ENCODE data around the gene ATP5MG. TPM values are rescaled to one million over a fixed set of nuclear protein-coding genes. Genes with fewer than 3 reads are reported as not detected.

The ATP5MG gene
- polyA plus RNA-seq, 2 of the 4 experiments (the other 2 are of a cell fraction) = 337 to 438 TPM

GRCh38 chr11:118375978-118376377 is 25.4 kb upstream of the ATP5MG start:
- DNase-seq (ENCODE audit: low read depth in 1 of 2, low spot score in 1 of 2) (no peak), ATAC-seq (no peak), FAIRE-seq (no peak)
- TF ChIP-seq MYC (IDR thresholded peaks at IDR 0.05; ENCODE audit: borderline replicate concordance, low read length) = no peak
- TF ChIP-seq TP53 (CRISPR knock-in tag; IDR thresholded peaks at IDR 0.05) = no peak
- no peak for TF ChIP-seq CHD2 (IDR thresholded peaks at IDR 0.05; ENCODE audit: low read length, partially characterized antibody)
- TF ChIP-seq FOSL2 (IDR thresholded peaks at IDR 0.05) = no peak
- TF ChIP-seq FOSL2 (CRISPR knock-in tag; IDR thresholded peaks at IDR 0.05) = no peak
- no peak for TF ChIP-seq CTCF (IDR thresholded peaks at IDR 0.05)
- TF ChIP-seq ZSCAN20 (CRISPR knock-in tag; IDR thresholded peaks at IDR 0.05) = no peak
- no peak for TF ChIP-seq GATA3 (IDR thresholded peaks at IDR 0.05; ENCODE audit: borderline replicate concordance)
- no peak for TF ChIP-seq RAD21 (conservative IDR thresholded peaks at IDR 0.05 in 1 of 2, IDR thresholded peaks at IDR 0.05 in 1 of 2)
- TF ChIP-seq FOSB (CRISPR knock-in tag; IDR thresholded peaks at IDR 0.05) = no peak
- no peak for TF ChIP-seq HOXB5 (CRISPR knock-in tag; IDR thresholded peaks at IDR 0.05)
- no peak for TF ChIP-seq MAZ (IDR thresholded peaks at IDR 0.05; ENCODE audit: borderline replicate concordance, low read depth, low read length)
- TF ChIP-seq RARB (CRISPR knock-in tag; IDR thresholded peaks at IDR 0.05) = no peak
- no peak for TF ChIP-seq HOXA7 (CRISPR knock-in tag; IDR thresholded peaks at IDR 0.05)
- TF ChIP-seq RFX5 (IDR thresholded peaks at IDR 0.05) = no peak
- TF ChIP-seq EHF (CRISPR knock-in tag; IDR thresholded peaks at IDR 0.05) = no peak
- no peak for TF ChIP-seq JUN (IDR thresholded peaks at IDR 0.05)
- CTCF ChIA-PET = interaction anchor here (0.9 kb wide), 1 partner anchor 204 kb away, joined by 3 read pairs; no protein-coding TSS in a partner anchor
- H3K9me3 ChIP-seq = no peaks in the 10 kb centered on the region
- H3K4me1 ChIP-seq = no peaks in the 10 kb centered on the region
- H3K4me2 ChIP-seq = no peak overlapping the region
- POLR2A ChIA-PET = no interaction called here
- H3K27ac ChIP-seq = no peak overlapping the region
- no peak overlapping the region for H3K4me3 ChIP-seq

- no peak for TF ChIP-seq RNF2 (IDR thresholded peaks at IDR 0.05; ENCODE audit: borderline replicate concordance, low read depth)
- TF ChIP-seq SMC3 (IDR thresholded peaks at IDR 0.05) = no peak
- TF ChIP-seq FOSL2 (IDR thresholded peaks at IDR 0.05) = no peak
- TF ChIP-seq FOSL2 (CRISPR knock-in tag; IDR thresholded peaks at IDR 0.05) = no peak
- no peak for TF ChIP-seq KDM1A (IDR thresholded peaks at IDR 0.05; ENCODE audit: low read depth)
- TF ChIP-seq SREBF2 (IDR thresholded peaks at IDR 0.05) = no peak
- TF ChIP-seq TFCP2L1 (CRISPR knock-in tag; IDR thresholded peaks at IDR 0.05) = no peak
- no peak for TF ChIP-seq CBX2 (IDR thresholded peaks at IDR 0.05; ENCODE audit: borderline replicate concordance, low read depth)
- TF ChIP-seq ELK1 (IDR thresholded peaks at IDR 0.05; ENCODE audit: low read depth, low read length) = no peak
- TF ChIP-seq ZNF302 (CRISPR knock-in tag; IDR thresholded peaks at IDR 0.05) = no peak
- no peak for TF ChIP-seq MAFK (IDR thresholded peaks at IDR 0.05; ENCODE audit: partially characterized antibody)
- DNase-seq (ENCODE audit: low read depth in 1 of 2, low spot score in 1 of 2) = no peak
- no peak for FAIRE-seq
- no peak overlapping the region for H3K4me2 ChIP-seq
- H3K4me1 ChIP-seq = no peaks in the 10 kb centered on the region
- ChIA-PET CTCF (interaction anchor here (0.9 to 1.3 kb wide), 2 partner anchors 102 to 208 kb away, joined by 3 read pairs; no protein-coding TSS in a partner anchor), POLR2A (no interaction called here)
- no peak overlapping the region for H3K4me3 ChIP-seq
- no peak overlapping the region for H3K27ac ChIP-seq
- 88% methylated on average over 4 of the region's 4 CpGs for WGBS (ENCODE audit: missing lambda C conversion rate)
- H3K9me3 ChIP-seq = no peaks in the 10 kb centered on the region
- no peak for ATAC-seq
These were observed 21.9 kb upstream of the ATP5MG start for GRCh38 chr11:118379497-118379896.

Data from A549 (cell line).